HCT116 (cell line): Measurements from ENCODE around the gene AGTRAP. TPM values are rescaled to one million over a fixed set of nuclear protein-coding genes. Genes with fewer than 3 reads are reported as not detected.

Source experiments
- ATAC-seq: fragments of 200-7000 bp; cut with Tn5 transposase; 2 replicates; pipeline ENCODE4 v1.9.1; 2020; ENCODE audit warnings: mild to moderate bottlenecking, moderate library complexity
- BruUV-seq: library from RNA; stranded (reverse); fragments of 400-500 nt; replicated peaks from 2 replicates; lab custom pipeline; 2021; lab: Mats Ljungman, UMichigan
- CTCF ChIA-PET: fragments of 300-600 bp; sonication (Branson Sonifier 250); formaldehyde crosslinking; loops from one replicate; lab custom pipeline; 2021; ENCODE audit warnings: antibody characterized with exemption; lab: Charles Lee
- POLR2A ChIA-PET: fragments of 300-600, 350-600 bp; sonication (Branson Sonifier 250); formaldehyde crosslinking; loops from one replicate; lab custom pipeline; 2021; ENCODE audit warnings: antibody characterized with exemption; lab: Charles Lee
- RAD21 ChIA-PET, 2 experiments: fragments of 300-600 bp; sonication (Branson Sonifier 250); formaldehyde crosslinking; loops; one replicate each; lab custom pipeline; 2023; ENCODE audit warnings: low total read pairs in 2 of 2; ENCODE audit not compliant: uncharacterized antibody in 2 of 2, unreplicated experiment in 2 of 2, low non-redundant PET in 1 of 2; lab: Charles Lee
- DNase-seq: peaks from one replicate; pipeline ENCODE4 v3.0.0-alpha.2; 2010; ENCODE audit warnings: low read depth, low spot score
- H2AFZ ChIP-seq: fragments of 200-600 bp; shearing (Covaris generic), sonication (generic); 2 replicates; pipeline ENCODE4 v1.6.1; 2017; ENCODE audit warnings: low read depth, mixed run types, mixed read lengths, antibody characterized with exemption, low read length; ENCODE audit not compliant: poor library complexity, severe bottlenecking
- H3K27ac ChIP-seq: 2 replicates; pipeline ENCODE4 v1.5.1; 2012; ENCODE audit warnings: low read depth, low read length
- H3K27me3 ChIP-seq: fragments of 200-600 bp; sonication (generic); 2 replicates; pipeline ENCODE4 v1.6.1; 2016; ENCODE audit warnings: mixed run types, low read length, mixed read lengths; ENCODE audit not compliant: insufficient read depth
- H3K36me3 ChIP-seq, 2 experiments: fragments of 200-500 bp in 1 of 2; fragments of 200-600 bp in 1 of 2; sonication (Bioruptor generic) in 1 of 2; sonication (generic) in 1 of 2; 2 replicates each; pipeline versions ENCODE4 v1.5.1 to v1.6.1; 2014 to 2016; ENCODE audit warnings: low read length in 2 of 2, inconsistent platforms in 1 of 2, mixed read lengths in 1 of 2, mixed run types in 1 of 2; ENCODE audit not compliant: insufficient read depth in 2 of 2, control insufficient read depth in 1 of 2
- H3K4me1 ChIP-seq, 2 experiments: fragments of 200-600 bp in 1 of 2; sonication (generic) in 1 of 2; 2 replicates each; pipeline versions ENCODE4 v1.5.1 to v1.6.1; 2012 to 2017; ENCODE audit warnings: low read length in 2 of 2, inconsistent platforms in 1 of 2, mild to moderate bottlenecking in 1 of 2, mixed read lengths in 1 of 2, mixed run types in 1 of 2, moderate library complexity in 1 of 2; ENCODE audit not compliant: insufficient read depth in 2 of 2, control insufficient read depth in 1 of 2
- H3K4me2 ChIP-seq: fragments of 200-600 bp; sonication (generic); 2 replicates; pipeline ENCODE4 v1.6.1; 2017; ENCODE audit warnings: mixed run types, low read length, mixed read lengths
- H3K4me3 ChIP-seq, 2 experiments: fragments of 200-600 bp in 1 of 2; sonication (generic) in 1 of 2; replicated peaks in 1 of 2; 2 replicates each; pipeline ENCODE4 v1.5.1; 2011 to 2016; ENCODE audit warnings: low read length in 2 of 2, control low read depth in 1 of 2, low read depth in 1 of 2, mild to moderate bottlenecking in 1 of 2, mixed read lengths in 1 of 2, mixed run types in 1 of 2
- H3K79me2 ChIP-seq: fragments of 200-600 bp; sonication (generic); 2 replicates; pipeline ENCODE4 v1.6.1; 2017; ENCODE audit warnings: mild to moderate bottlenecking, mixed run types, low read length, moderate library complexity, mixed read lengths; ENCODE audit not compliant: insufficient read depth
- H3K9ac ChIP-seq: fragments of 200-600 bp; sonication (generic); 2 replicates; pipeline ENCODE4 v1.6.1; 2016; ENCODE audit warnings: low read length, mixed read lengths
- H3K9me2 ChIP-seq: fragments of 200-600 bp; sonication (generic), shearing (Covaris generic); 2 replicates; pipeline ENCODE4 v1.6.1; 2017; ENCODE audit warnings: mixed run types, mild to moderate bottlenecking, moderate library complexity; ENCODE audit not compliant: insufficient read depth
- H3K9me3 ChIP-seq, 2 experiments: fragments of 200-500 bp in 1 of 2; fragments of 200-600 bp in 1 of 2; sonication (Bioruptor generic) in 1 of 2; sonication (generic) in 1 of 2; 2 replicates each; pipeline ENCODE4 v1.6.1; 2014 to 2017; ENCODE audit warnings: low read length in 2 of 2, mixed read lengths in 2 of 2, inconsistent platforms in 1 of 2, low read depth in 1 of 2, mild to moderate bottlenecking in 1 of 2, mixed run types in 1 of 2, moderate library complexity in 1 of 2; ENCODE audit not compliant: control insufficient read depth in 1 of 2, insufficient read depth in 1 of 2
- H4K20me1 ChIP-seq: fragments of 200-600 bp; sonication (generic), shearing (Covaris generic); 2 replicates; pipeline ENCODE4 v1.6.1; 2017; ENCODE audit warnings: mixed run types, mild to moderate bottlenecking, moderate library complexity; ENCODE audit not compliant: insufficient read depth
- CEBPB ChIP-seq: IDR thresholded peaks from 2 replicates; pipeline ENCODE4 v1.6.1; 2012; ENCODE audit warnings: low read depth
- CTCF ChIP-seq, 3 experiments: fragments of 200-600 bp in 1 of 3; sonication (generic) in 1 of 3; IDR thresholded peaks in 2 of 3; conservative IDR thresholded peaks in 1 of 3; 2 replicates each; pipeline ENCODE4 v1.5.1; 2012 to 2017; ENCODE audit warnings: low read depth in 2 of 3, low read length in 2 of 3, antibody characterized with exemption in 1 of 3, borderline replicate concordance in 1 of 3, control low read depth in 1 of 3, mild to moderate bottlenecking in 1 of 3, mixed read lengths in 1 of 3, mixed run types in 1 of 3, moderate library complexity in 1 of 3; ENCODE audit not compliant: insufficient read depth in 1 of 3
- FOSL1 ChIP-seq: IDR thresholded peaks from 2 replicates; pipeline ENCODE4 v1.6.1; 2012; ENCODE audit warnings: low read depth
- POLR2A ChIP-seq: IDR thresholded peaks from 2 replicates; pipeline ENCODE4 v1.7.0; 2011; ENCODE audit warnings: borderline replicate concordance; ENCODE audit not compliant: insufficient read depth, insufficient read length; ENCODE audit errors: extremely low read depth
- RAD21 ChIP-seq: IDR thresholded peaks from 2 replicates; pipeline ENCODE4 v1.6.1; 2012; ENCODE audit warnings: low read depth, mild to moderate bottlenecking
- SIN3A ChIP-seq: IDR thresholded peaks from 2 replicates; pipeline ENCODE4 v1.6.1; 2012; ENCODE audit warnings: low read depth
- SP1 ChIP-seq: IDR thresholded peaks from 2 replicates; pipeline ENCODE4 v1.6.1; 2012; ENCODE audit warnings: low read depth
- YY1 ChIP-seq: IDR thresholded peaks from 2 replicates; pipeline ENCODE4 v1.6.1; 2011; ENCODE audit warnings: low read length, low read depth, moderate library complexity, mild to moderate bottlenecking; ENCODE audit not compliant: insufficient replicate concordance; ENCODE audit errors: extremely low read depth
- ZBTB33 ChIP-seq: IDR thresholded peaks from 2 replicates; pipeline ENCODE4 v1.6.1; 2011; ENCODE audit warnings: mild to moderate bottlenecking, low read length, moderate library complexity; ENCODE audit not compliant: insufficient replicate concordance; ENCODE audit errors: extremely low read depth
- ZNF274 ChIP-seq: fragments of 200-500 bp; sonication (Bioruptor generic); IDR thresholded peaks from 2 replicates; pipeline ENCODE4 v1.6.1; 2014; ENCODE audit warnings: mild to moderate bottlenecking, low read depth, low read length, inconsistent platforms
- intact Hi-C: fragments of 100-400 bp; cut with micrococcal nuclease; formaldehyde crosslinking; loops from 2 replicates; pipeline ENCODE4 v1.10.0; 2022
- total RNA-seq: library from RNA; stranded (reverse); gene quantifications from one replicate; pipeline ENCODE4 v1.2.1, GENCODE V29; 2021; ENCODE audit not compliant: unreplicated experiment

The AGTRAP gene
- total RNA-seq, 1 experiment from 2014 or later, result 49.0 TPM

GRCh38 chr1:11778336-11778735 is 42.4 kb downstream of the AGTRAP start:
- H3K9ac ChIP-seq, result no peak overlapping the region
- H3K9me2 ChIP-seq, result no peaks in the 10 kb centered on the region
- no peak overlapping the region for H2AFZ ChIP-seq
- ChIA-PET POLR2A (no interaction called here), RAD21 (no interaction called here), CTCF (no interaction called here)
- no peak overlapping the region for H3K27ac ChIP-seq
- intact Hi-C loops, result no loop called here
- H3K4me3 ChIP-seq, result no peak overlapping the region
- H3K4me2 ChIP-seq, result no peak overlapping the region
- no peak for TF ChIP-seq YY1
- TF ChIP-seq ZNF274, result no peak
- TF ChIP-seq SIN3A, result no peak
- TF ChIP-seq POLR2A, result no peak
- TF ChIP-seq CEBPB, result no peak
- TF ChIP-seq ZBTB33, result no peak
- no peak for TF ChIP-seq FOSL1
- no peak for TF ChIP-seq SP1
- TF ChIP-seq RAD21, result no peak
- no peak for TF ChIP-seq CTCF (IDR thresholded peaks at IDR 0.05 in 2 of 3, conservative IDR thresholded peaks at IDR 0.05 in 1 of 3; ENCODE audit: borderline replicate concordance in 1 of 3, insufficient read depth in 1 of 3, low read depth in 2 of 3, low read length in 2 of 3)
- no peaks in the 10 kb centered on the region for H3K36me3 ChIP-seq
- ATAC-seq (no peak), DNase-seq (no peak)
- no peaks in the 10 kb centered on the region for H3K27me3 ChIP-seq
- no peaks in the 10 kb centered on the region for H3K79me2 ChIP-seq
- BruUV-seq, result no TSS peak
- H4K20me1 ChIP-seq, result no peaks in the 10 kb centered on the region
- no peaks in the 10 kb centered on the region for H3K9me3 ChIP-seq
- no peaks in the 10 kb centered on the region for H3K4me1 ChIP-seq
